GM13977 (cell line): ENCODE measurements around the gene BBS4.
"Not testable (repeated sequence)": the region's sequence is repeated elsewhere in the genome, so short reads cannot be mapped to it uniquely, and the experiment has no call there.

Source experiments
- DNase-seq: peaks from one replicate; pipeline ENCODE4 v3.0.0; 2012; ENCODE audit warnings: low spot score
- CTCF ChIP-seq: IDR thresholded peaks from 2 replicates; pipeline ENCODE4 v1.5.1; 2012; ENCODE audit warnings: mild to moderate bottlenecking, control low read depth; ENCODE audit not compliant: insufficient read depth; ENCODE audit errors: extremely low read depth, missing control alignments
- in situ Hi-C: fragments of 300-500 bp; cut with MboI; formaldehyde crosslinking; loops from one replicate; pipeline ENCODE4 v1.12.0; 2022; ENCODE audit warnings: low sequenced_read_pairs, low pct_unique_long_range_greater_than_20kb, mixed read lengths, inconsistent platforms; ENCODE audit not compliant: unreplicated experiment

BBS4 gene

GRCh38 chr15:72685925-72686794 is at the start of gene BBS4, which contains the start of gene HIGD2B:
BBS4 (plus strand) TSS chr15:72686207; CDS start chr15:72686228, 21 bp downstream.
HIGD2B (minus strand) TSS chr15:72686182; CDS start chr15:72676374, 9,808 bp downstream.
- no peak for TF ChIP-seq CTCF
- DNase-seq = peak; percentile 81
- in situ Hi-C loops = no loop called here

GRCh38 chr15:72636519-72637282 is 49.3 kb upstream of the BBS4 start:
- in situ Hi-C loops, DNase-seq: not testable (repeated sequence)

GRCh38 chr15:72639759-72640483 is 46.1 kb upstream of the BBS4 start:
- in situ Hi-C loops, DNase-seq: not testable (repeated sequence)

GRCh38 chr15:72642271-72642670 is 43.7 kb upstream of the BBS4 start:
- DNase-seq, in situ Hi-C loops: not testable (repeated sequence)

GRCh38 chr15:72648631-72649253 is 37.3 kb upstream of the BBS4 start:
- in situ Hi-C loops, DNase-seq: not testable (repeated sequence)

GRCh38 chr15:72654397-72654796 is 31.6 kb upstream of the BBS4 start, which contains the start of gene GOLGA6B:
GOLGA6B (plus strand) TSS chr15:72654697; CDS start chr15:72654738, 41 bp downstream.
- DNase-seq, in situ Hi-C loops: not testable (repeated sequence)

- DNase-seq, in situ Hi-C loops: not testable (repeated sequence)
Measured at GRCh38 chr15:72656014-72656413, 30.0 kb upstream of the BBS4 start.

- DNase-seq, in situ Hi-C loops: not testable (repeated sequence)
Measured at GRCh38 chr15:72661081-72661480, 24.9 kb upstream of the BBS4 start.

- DNase-seq, in situ Hi-C loops: not testable (repeated sequence)
Measured at GRCh38 chr15:72663931-72664330, 22.1 kb upstream of the BBS4 start.

GRCh38 chr15:72665706-72666105 is 20.3 kb upstream of the BBS4 start:
- DNase-seq, in situ Hi-C loops: not testable (repeated sequence)

- in situ Hi-C loops, DNase-seq: not testable (repeated sequence)
Measured at GRCh38 chr15:72669803-72670202, 16.2 kb upstream of the BBS4 start.
